ENCODE results near the gene KLK10.

KLK10 gene

DNA sequence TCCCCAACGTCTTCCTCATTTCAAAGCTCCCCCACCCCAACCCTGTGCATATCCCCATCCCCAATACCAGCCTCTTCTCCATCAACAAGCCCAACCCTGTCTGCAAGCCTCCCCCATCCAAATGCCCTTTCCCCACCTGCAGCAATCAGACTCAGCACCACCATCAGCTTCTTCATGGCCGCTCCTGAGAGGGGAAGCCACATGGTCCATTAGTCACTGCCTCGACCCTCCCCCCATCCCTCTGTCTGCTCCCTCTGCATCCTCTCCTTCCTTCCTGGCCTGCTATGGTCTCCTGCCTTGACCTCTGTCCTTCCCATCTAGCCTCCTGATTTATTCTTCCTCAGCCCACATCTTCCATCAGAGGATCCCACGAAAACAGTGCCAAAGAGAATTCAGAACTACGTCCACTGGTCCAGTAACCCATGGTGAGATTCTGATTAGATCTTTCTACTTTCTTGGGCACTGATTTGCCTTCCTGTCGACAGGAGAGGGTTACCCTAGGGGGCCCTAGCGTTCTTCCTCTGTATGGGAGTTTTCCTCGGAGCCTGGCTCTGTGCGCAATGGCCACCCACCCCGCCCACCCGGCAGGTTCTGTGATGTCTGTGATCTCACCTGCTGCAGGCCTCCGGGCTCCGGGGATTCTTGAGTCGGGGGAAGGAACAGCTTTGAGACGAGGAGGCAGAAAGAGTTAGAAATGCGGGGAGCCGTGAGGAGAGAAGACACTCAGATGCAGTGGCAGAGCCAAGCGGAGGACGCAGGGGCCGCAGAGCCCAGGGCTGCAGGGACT is 51.4 kb downstream of the KLK10 start:
- no peak for DNase-seq (ENCODE audit: low spot score)

- no peak for DNase-seq (ENCODE audit: low spot score)
These were observed 55.2 kb downstream of the KLK10 start for GRCh38 chr19:50964266-50964665.

DNA sequence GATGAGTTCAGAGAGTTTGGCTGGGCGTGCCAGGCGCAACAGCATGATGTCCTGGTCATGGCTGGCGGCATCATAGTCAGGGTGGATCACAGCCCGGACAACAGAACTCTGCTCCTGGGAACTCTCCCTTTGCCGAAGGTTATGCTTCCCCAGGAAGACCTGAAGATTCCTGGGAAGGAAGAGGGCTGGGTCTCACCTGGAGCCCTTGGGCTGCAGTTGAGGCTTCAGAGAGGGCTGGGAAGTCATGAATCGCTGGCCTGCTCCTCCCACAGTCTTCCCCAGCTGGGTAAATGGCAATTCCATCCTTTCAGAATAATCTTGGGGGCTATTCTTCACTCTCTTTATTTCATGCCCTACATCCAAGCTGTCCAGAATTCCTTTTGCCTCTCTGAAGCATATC is 56.1 kb downstream of the KLK10 start:
- no peak for DNase-seq (ENCODE audit: low spot score)

Data from RKO (cell line).